ENCODE data around the gene MYH4.

The MYH4 gene

GRCh38 chr17:10469459-10469858 is at the start of gene MYH4:
Gene MYH4 (minus strand): TSS chr17:10469559. CDS start chr17:10466745, 2,814 bp downstream.
- no peak for DNase-seq (ENCODE audit: extremely low read depth in 1 of 2, low read depth in 1 of 2)

- no peak for DNase-seq (ENCODE audit: extremely low read depth in 1 of 2, low read depth in 1 of 2)
Measured at GRCh38 chr17:10518271-10519037, 49.1 kb upstream of the MYH4 start, which contains the start of gene MYH1. Gene MYH1 (minus strand): TSS chr17:10518542. CDS start chr17:10516642, 1,900 bp downstream.

- no peak for DNase-seq (ENCODE audit: extremely low read depth in 1 of 2, low read depth in 1 of 2)
Measured at GRCh38 chr17:10516638-10517037, 47.3 kb upstream of the MYH4 start.

- DNase-seq (ENCODE audit: extremely low read depth in 1 of 2, low read depth in 1 of 2), result no peak
Measured at GRCh38 chr17:10516065-10516464, 46.7 kb upstream of the MYH4 start.

GRCh38 chr17:10513299-10514067 is 44.1 kb upstream of the MYH4 start:
- no peak for DNase-seq (ENCODE audit: extremely low read depth in 1 of 2, low read depth in 1 of 2)

- DNase-seq (ENCODE audit: extremely low read depth in 1 of 2, low read depth in 1 of 2), result no peak
Measured at GRCh38 chr17:10512856-10513255, 43.5 kb upstream of the MYH4 start.

- no peak for DNase-seq (ENCODE audit: extremely low read depth in 1 of 2, low read depth in 1 of 2)
Measured at GRCh38 chr17:10499950-10500349, 30.6 kb upstream of the MYH4 start.

- DNase-seq (ENCODE audit: extremely low read depth in 1 of 2, low read depth in 1 of 2), result no peak
Measured at GRCh38 chr17:10492004-10492403, 22.6 kb upstream of the MYH4 start.

GRCh38 chr17:10482252-10482651 is 12.9 kb upstream of the MYH4 start:
- DNase-seq (ENCODE audit: extremely low read depth in 1 of 2, low read depth in 1 of 2), result no peak

- DNase-seq (ENCODE audit: extremely low read depth in 1 of 2, low read depth in 1 of 2), result no peak
Measured at GRCh38 chr17:10477701-10478100, 8.3 kb upstream of the MYH4 start.

GRCh38 chr17:10474536-10474935 is 5.2 kb upstream of the MYH4 start:
- DNase-seq (ENCODE audit: extremely low read depth in 1 of 2, low read depth in 1 of 2), result no peak

GRCh38 chr17:10471858-10472257 is 2.5 kb upstream of the MYH4 start:
- no peak for DNase-seq (ENCODE audit: extremely low read depth in 1 of 2, low read depth in 1 of 2)

- DNase-seq (ENCODE audit: extremely low read depth in 1 of 2, low read depth in 1 of 2), result no peak
Measured at GRCh38 chr17:10463402-10463801, 6.0 kb downstream of the MYH4 start.

- DNase-seq (ENCODE audit: extremely low read depth in 1 of 2, low read depth in 1 of 2), result no peak
Measured at GRCh38 chr17:10460062-10460461, 9.3 kb downstream of the MYH4 start.

GRCh38 chr17:10458701-10459100 is 10.7 kb downstream of the MYH4 start:
- DNase-seq (ENCODE audit: extremely low read depth in 1 of 2, low read depth in 1 of 2), result no peak

GRCh38 chr17:10457952-10458351 is 11.4 kb downstream of the MYH4 start:
- DNase-seq (ENCODE audit: extremely low read depth in 1 of 2, low read depth in 1 of 2), result no peak

GRCh38 chr17:10447026-10447931 is 22.1 kb downstream of the MYH4 start:
- no peak for DNase-seq (ENCODE audit: extremely low read depth in 1 of 2, low read depth in 1 of 2)

- no peak for DNase-seq (ENCODE audit: extremely low read depth in 1 of 2, low read depth in 1 of 2)
Measured at GRCh38 chr17:10439816-10440215, 29.5 kb downstream of the MYH4 start.

- no peak for DNase-seq (ENCODE audit: extremely low read depth in 1 of 2, low read depth in 1 of 2)
Measured at GRCh38 chr17:10435096-10435495, 34.3 kb downstream of the MYH4 start.

- no peak for DNase-seq (ENCODE audit: extremely low read depth in 1 of 2, low read depth in 1 of 2)
Measured at GRCh38 chr17:10429421-10430045, 39.8 kb downstream of the MYH4 start.

- DNase-seq (ENCODE audit: extremely low read depth in 1 of 2, low read depth in 1 of 2), result no peak
Measured at GRCh38 chr17:10428781-10429180, 40.6 kb downstream of the MYH4 start.

Measured in activated CD8-positive, alpha-beta memory T cell treated with anti-CD3 and anti-CD28 coated beads for 1 hour (primary cell).